ENCODE measurements around the gene MYL5.

The MYL5 gene

DNA sequence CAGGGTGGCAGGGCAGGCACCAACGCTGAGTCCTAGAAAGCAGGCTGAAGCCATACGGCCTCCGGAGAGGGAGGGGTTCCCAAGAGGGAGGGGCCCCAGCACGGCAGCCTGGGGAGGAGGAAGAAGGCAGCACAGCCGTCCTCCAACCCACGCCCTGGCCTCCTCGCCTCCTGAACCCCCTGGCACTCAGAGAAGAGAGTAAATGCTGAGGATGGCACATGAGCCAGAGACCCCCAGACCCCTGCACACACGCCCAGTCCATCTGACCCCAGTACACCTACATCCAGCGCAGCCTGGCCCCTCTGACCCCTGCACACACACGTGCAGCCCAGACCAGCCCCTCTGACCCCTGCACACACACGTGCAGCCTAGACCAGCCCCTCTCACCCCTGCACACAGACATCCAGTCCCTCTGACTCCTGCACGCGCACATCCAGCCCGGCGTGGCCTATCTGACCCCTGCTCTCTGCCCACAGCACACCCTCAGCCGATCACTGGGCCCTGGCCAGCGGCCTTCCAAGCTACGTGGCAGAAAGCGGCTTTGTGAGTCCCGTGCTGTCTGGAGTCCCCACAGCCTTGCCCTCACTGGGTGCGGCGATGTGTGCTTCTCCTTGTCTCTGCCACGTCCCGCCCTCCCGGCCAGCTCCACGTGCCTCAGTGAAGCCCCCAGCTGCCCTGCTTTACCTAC, 18.7 kb upstream of the MYL5 start:
- TF ChIP-seq, protein P1, sequence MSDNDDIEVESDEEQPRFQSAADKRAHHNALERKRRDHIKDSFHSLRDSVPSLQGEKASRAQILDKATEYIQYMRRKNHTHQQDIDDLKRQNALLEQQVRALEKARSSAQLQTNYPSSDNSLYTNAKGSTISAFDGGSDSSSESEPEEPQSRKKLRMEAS (IDR thresholded peaks at IDR 0.05; ENCODE audit: low read depth, low read length) = no peak
- TF ChIP-seq MYC (IDR thresholded peaks at IDR 0.05; ENCODE audit: low read depth, low read length) (no peak), POLR2A (IDR thresholded peaks at IDR 0.05; ENCODE audit: extremely low read depth, insufficient read length) (no peak)
- TF ChIP-seq, protein P2, sequence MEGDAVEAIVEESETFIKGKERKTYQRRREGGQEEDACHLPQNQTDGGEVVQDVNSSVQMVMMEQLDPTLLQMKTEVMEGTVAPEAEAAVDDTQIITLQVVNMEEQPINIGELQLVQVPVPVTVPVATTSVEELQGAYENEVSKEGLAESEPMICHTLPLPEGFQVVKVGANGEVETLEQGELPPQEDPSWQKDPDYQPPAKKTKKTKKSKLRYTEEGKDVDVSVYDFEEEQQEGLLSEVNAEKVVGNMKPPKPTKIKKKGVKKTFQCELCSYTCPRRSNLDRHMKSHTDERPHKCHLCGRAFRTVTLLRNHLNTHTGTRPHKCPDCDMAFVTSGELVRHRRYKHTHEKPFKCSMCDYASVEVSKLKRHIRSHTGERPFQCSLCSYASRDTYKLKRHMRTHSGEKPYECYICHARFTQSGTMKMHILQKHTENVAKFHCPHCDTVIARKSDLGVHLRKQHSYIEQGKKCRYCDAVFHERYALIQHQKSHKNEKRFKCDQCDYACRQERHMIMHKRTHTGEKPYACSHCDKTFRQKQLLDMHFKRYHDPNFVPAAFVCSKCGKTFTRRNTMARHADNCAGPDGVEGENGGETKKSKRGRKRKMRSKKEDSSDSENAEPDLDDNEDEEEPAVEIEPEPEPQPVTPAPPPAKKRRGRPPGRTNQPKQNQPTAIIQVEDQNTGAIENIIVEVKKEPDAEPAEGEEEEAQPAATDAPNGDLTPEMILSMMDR (IDR thresholded peaks at IDR 0.05; ENCODE audit: low read depth, low read length) = no peak
- no peak overlapping the region for H3K4me3 ChIP-seq (ENCODE audit: low read depth, low read length)
- DNase-seq (ENCODE audit: low read depth) = no peak

GRCh38 chr4:656436-657337, 17.7 kb upstream of the MYL5 start:
- no peak for DNase-seq (ENCODE audit: low read depth)
- TF ChIP-seq POLR2A (IDR thresholded peaks at IDR 0.05; ENCODE audit: extremely low read depth, insufficient read length) (no peak), MYC (IDR thresholded peaks at IDR 0.05; ENCODE audit: low read depth, low read length) (no peak)
- TF ChIP-seq, protein P1 (IDR thresholded peaks at IDR 0.05; ENCODE audit: low read depth, low read length) = no peak
- TF ChIP-seq, protein P2 (IDR thresholded peaks at IDR 0.05; ENCODE audit: low read depth, low read length) = no peak
- H3K4me3 ChIP-seq (ENCODE audit: low read depth, low read length) = no peak overlapping the region

DNA sequence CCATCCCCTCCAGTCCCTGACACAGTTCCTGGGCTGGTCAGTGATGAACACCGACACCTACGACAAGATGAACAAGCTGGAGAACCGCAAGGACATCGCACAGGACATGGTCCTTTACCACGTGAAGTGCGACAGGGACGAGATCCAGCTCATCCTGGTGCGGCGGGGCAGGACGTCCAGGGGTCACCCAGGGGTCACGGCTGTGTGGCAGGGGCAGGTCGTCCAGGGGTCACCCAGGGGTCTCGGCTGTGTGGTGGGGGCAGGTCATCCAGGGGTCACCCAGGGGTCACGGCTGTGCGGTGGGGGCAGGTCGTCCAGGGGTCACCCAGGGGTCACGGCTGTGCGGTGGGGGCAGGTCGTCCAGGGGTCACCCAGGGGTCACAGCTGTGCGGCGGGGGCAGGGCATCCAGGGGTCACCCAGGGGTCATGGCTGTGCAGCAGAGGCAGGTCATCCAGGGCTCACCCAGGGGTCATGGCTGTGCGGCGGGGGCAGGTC, 17.0 kb upstream of the MYL5 start:
- H3K4me3 ChIP-seq (ENCODE audit: low read depth, low read length) = no peak overlapping the region
- no peak for DNase-seq (ENCODE audit: low read depth)
- TF ChIP-seq, protein P1 (IDR thresholded peaks at IDR 0.05; ENCODE audit: low read depth, low read length) = no peak

DNA sequence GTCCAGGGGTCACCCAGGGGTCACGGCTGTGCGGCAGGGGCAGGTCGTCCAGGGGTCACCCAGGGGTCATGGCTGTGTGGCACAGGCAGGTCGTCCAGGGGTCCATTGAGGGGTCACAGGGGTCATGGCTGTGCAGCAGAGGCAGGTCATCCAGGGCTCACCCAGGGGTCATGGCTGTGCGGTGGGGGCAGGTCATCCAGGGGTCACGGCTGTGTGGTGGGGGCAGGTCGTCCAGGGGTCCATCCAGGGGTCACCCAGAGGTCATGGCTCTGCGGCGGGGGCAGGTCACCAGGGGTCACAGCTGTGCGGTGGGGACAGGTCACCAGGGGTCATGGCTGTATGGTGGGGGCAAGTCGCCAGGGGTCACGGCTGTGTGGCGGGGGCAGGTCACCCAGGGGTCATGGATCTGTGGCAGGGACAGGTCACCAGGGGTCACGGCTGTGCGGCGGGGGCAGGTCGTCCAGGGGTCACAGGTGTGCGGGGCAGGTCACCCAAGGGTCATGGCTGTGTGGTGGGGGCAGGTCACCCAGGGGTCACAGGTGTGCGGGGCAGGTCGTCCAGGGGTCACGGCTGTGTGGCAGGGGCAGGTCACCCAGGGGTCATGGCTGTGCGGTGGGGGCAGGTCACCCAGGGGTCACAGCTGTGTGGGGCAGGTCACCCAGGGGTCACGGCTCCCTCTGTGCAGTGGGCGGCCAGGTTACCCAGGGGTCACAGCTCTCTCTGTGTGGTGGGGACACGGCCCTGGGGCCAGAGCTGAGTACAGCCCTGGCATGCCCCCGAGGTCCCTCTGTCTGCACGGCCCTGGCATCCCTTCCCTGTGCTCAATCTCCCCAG, 16.3 kb upstream of the MYL5 start:
- TF ChIP-seq POLR2A (IDR thresholded peaks at IDR 0.05; ENCODE audit: extremely low read depth, insufficient read length) (no peak), MYC (IDR thresholded peaks at IDR 0.05; ENCODE audit: low read depth, low read length) (no peak)
- TF ChIP-seq, protein P2 (IDR thresholded peaks at IDR 0.05; ENCODE audit: low read depth, low read length) = no peak
- TF ChIP-seq, protein P1 (IDR thresholded peaks at IDR 0.05; ENCODE audit: low read depth, low read length) = no peak
- no peak for DNase-seq (ENCODE audit: low read depth)
- H3K4me3 ChIP-seq (ENCODE audit: low read depth, low read length) = no peak overlapping the region

DNA sequence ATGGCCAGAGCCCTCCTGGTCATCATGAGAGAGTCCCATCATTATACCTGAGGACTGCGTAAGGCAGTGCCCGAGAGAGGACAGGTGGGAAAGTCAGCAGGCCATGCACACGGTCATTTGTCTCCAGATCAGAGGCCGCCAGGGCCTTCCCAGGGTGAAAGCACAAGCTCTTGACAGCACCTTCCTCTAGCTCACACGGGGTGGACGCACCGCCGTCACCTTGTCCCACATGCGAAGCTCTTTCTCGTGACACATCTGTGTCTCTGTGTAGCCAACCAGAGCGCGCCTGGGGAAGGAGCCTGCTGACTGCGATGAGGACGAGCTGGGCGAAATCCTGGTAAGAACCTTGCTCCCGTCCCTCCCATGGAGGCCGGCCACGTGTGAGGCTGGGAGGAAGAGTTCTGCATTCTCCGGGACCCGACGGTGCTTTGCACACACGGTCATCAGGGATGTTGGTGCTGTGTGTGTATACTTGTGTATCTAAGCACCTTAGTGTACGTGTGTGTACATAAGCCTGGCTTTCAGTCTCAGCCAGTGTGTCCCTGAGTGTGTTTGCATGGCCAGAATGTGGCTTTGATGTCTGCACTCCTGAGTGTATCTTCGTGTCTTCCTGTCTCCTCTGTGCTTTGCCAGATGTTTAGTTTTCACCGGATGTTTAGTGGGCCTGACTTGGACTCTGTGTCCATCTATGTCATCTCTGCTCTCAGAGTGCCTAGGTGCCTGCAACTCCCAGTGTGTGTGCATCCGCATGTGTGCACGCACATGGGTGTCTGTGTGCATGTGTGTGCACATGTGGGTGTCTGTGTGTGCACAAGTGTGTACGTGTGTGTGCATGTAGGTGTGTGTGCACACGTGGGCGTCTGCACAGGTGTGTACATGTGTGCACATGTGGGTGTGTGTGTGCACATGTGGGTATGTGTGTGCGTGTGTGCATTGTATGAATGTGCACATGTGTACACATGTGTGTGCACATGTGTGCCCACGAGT, 15.4 kb upstream of the MYL5 start:
- TF ChIP-seq, protein P2 (IDR thresholded peaks at IDR 0.05; ENCODE audit: low read depth, low read length) = no peak
- TF ChIP-seq, protein P1 (IDR thresholded peaks at IDR 0.05; ENCODE audit: low read depth, low read length) = peak; percentile 39; the same call in 1 of the 2 replicates
- DNase-seq (ENCODE audit: low read depth) = no peak
- H3K4me3 ChIP-seq (ENCODE audit: low read depth, low read length) = no peak overlapping the region
